ENCODE measurements around the gene DCX. TPM values are rescaled to one million over a fixed set of nuclear protein-coding genes. Genes with fewer than 3 reads are reported as not detected.

Gene DCX
- total and polyA plus RNA-seq, 2 of the 4 experiments (the other 2 are of a cell fraction): not detected

DNA sequence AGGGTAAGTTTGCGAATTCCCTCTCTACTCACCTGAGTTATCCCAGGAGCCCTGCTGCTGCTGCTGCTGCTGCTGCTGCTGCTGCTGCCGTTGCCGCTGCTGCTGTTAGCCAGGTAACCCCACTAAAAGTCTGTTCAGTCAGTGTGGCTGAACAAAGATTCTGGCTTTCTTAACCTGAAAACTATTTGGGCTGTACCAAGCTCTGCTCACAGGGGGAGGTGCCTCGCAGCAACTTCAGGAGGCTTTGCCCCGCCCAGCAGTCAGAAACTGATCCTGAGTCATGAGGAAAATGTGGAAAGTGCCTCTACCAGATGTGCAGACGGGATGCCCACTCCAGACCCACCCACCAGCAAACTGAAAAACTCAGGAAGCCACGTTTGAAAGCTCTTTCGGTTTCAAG lies 141.7 kb downstream of the DCX start, which contains the start of gene CAPN6:
CAPN6 (minus strand) TSS at position 145 of the 400 bp plus-strand sequence. CDS start 6,547 bp downstream, outside the sequence.
- Histone ChIP-seq H4K20me1 (ENCODE audit: insufficient read depth, low read length) (no peaks in the 10 kb centered on the region), H2AK5ac (ENCODE audit: low read depth, low read length) (no peak within 1 kb of the TSS), H4K8ac (ENCODE audit: low read depth in 2 of 2, low read length in 2 of 2) (no peak within 1 kb of the TSS), H2BK5ac (ENCODE audit: low read depth, low read length, poor library complexity, severe bottlenecking) (no peak within 1 kb of the TSS), H2AFZ (replicated peaks; ENCODE audit: low read length, poor library complexity) (no peak within 1 kb of the TSS), H3K4ac (ENCODE audit: low read depth, low read length) (no peak within 1 kb of the TSS), H3K79me1 (ENCODE audit: low read depth in 1 of 2, low read length in 2 of 2) (no peaks in the 10 kb centered on the region), H3K4me1 (ENCODE audit: control insufficient read depth, insufficient read depth, low read length) (no peaks in the 10 kb centered on the region), H4K5ac (ENCODE audit: low read depth, low read length) (no peak within 1 kb of the TSS), H3K9ac (ENCODE audit: low read depth, low read length) (no peak within 1 kb of the TSS), H2BK120ac (ENCODE audit: low read depth, low read length) (no peak within 1 kb of the TSS), H3K36me3 (ENCODE audit: control insufficient read depth, insufficient read depth, low read length) (no peaks in the 10 kb centered on the region), H2AK9ac (replicated peaks; ENCODE audit: low read depth, low read length, poor library complexity) (no peak within 1 kb of the TSS), H3K4me2 (ENCODE audit: low read depth, low read length) (no peak within 1 kb of the TSS), H3K9me1 (ENCODE audit: insufficient read depth, low read length) (no peaks in the 10 kb centered on the region), H3K27ac (ENCODE audit: insufficient read depth, low read length) (no peak within 1 kb of the TSS), H3K14ac (replicated peaks; ENCODE audit: low read depth, low read length) (no peak within 1 kb of the TSS), H3K18ac (ENCODE audit: low read depth, low read length) (no peak within 1 kb of the TSS), H2BK15ac (ENCODE audit: low read depth, low read length) (no peak within 1 kb of the TSS), H3K56ac (ENCODE audit: extremely low read depth, insufficient read depth, low read length) (no peak within 1 kb of the TSS), H4K91ac (ENCODE audit: insufficient read depth, low read depth, low read length) (no peak within 1 kb of the TSS), H3K9me3 (ENCODE audit: control insufficient read depth, insufficient read depth, low read length) (no peaks in the 10 kb centered on the region), H3K27me3 (ENCODE audit: control insufficient read depth, insufficient read depth, low read length) (peaks cover 14% of the 10 kb centered on the region), H3K4me3 (ENCODE audit: insufficient read depth, low read depth, low read length) (no peak within 1 kb of the TSS), H2BK20ac (ENCODE audit: low read depth, low read length) (no peak within 1 kb of the TSS), H3K23ac (ENCODE audit: low read depth, low read length) (no peak within 1 kb of the TSS)
- in situ Hi-C loops (cut with MboI; ENCODE audit: low sequenced_read_pairs): no loop called here
- no CpG with 5 or more reads among the region's 8 CpGs for WGBS, 2 experiments (ENCODE audit: extremely low coverage in 2 of 2, insufficient read length in 1 of 2)
- dilution Hi-C loops (cut with HindIII; ENCODE audit: low sequenced_read_pairs, unreplicated experiment): no loop called here
- CTCF ChIA-PET: no interaction called here
- no peak for ATAC-seq (ENCODE audit: low read depth)
- intact Hi-C loops (cut with micrococcal nuclease): no loop called here
- POLR2A ChIA-PET (ENCODE audit: unreplicated experiment): no interaction called here
- no TSS peak for BruUV-seq (replicated peaks)
- peak; percentile 5 for DNase-seq
- no peak for TF ChIP-seq NFE2L2 (IDR thresholded peaks at IDR 0.05; ENCODE audit: low read depth, low read length)

All from IMR-90 (cell line).